Measurements from ENCODE around the gene ALKBH2.

The ALKBH2 gene

DNA sequence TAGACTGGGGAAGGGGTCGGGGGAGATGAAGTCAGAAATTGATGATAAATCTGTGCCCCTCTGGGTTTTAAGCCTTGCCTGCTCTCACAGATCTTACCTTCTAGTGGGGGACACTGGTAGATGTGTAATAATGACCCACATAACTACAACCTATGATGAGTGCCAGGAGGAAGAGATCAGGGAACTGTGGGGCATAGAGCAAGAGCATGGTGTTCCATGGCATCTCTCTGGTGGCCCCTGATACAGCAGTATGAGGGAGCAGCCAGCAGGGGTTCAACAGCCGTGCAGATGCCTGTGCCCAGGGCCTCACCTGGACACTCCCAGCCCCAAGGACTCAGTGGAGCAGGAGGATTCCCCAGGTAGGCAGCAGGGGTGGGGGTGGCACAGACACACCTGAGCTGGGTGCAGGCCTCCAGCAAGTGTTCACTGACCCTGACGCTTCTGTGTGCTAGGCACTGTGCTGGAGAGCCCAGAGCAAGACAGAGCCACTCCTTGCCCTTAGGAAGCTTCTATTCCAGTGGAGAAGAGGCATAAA lies 28.1 kb upstream of the ALKBH2 start:
- Mint-ChIP-seq H3K4me3 (no peak overlapping the region), H3K36me3 (ENCODE audit: low read depth) (no peaks in the 10 kb centered on the region), H3K27ac (no peak overlapping the region), H3K27me3 (ENCODE audit: low read depth) (no peaks in the 10 kb centered on the region), H3K4me1 (ENCODE audit: low read depth) (no peaks in the 10 kb centered on the region), H3K9me3 (no peaks in the 10 kb centered on the region)

DNA sequence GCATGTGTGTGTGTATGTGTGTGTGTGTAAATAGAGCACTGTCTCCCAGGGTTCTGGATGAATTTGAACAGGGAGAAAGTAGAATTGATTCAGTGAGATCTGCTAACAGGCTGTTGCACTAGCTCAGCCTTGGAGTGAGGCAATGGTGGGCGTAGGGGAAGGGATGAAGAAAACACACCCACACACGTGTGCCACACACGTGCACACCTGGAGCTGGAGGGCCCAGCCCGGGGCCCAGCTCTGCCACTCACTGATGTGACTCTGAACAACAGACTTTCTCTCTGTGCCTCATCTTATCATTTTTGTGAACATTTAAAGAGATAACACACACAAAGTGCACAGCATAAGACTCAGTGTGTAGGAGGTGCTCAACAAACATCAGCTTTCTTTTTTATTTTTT lies 27.3 kb upstream of the ALKBH2 start:
- no peaks in the 10 kb centered on the region for H3K36me3 Mint-ChIP-seq (ENCODE audit: low read depth)
- no peak overlapping the region for H3K27ac Mint-ChIP-seq
- no peaks in the 10 kb centered on the region for H3K4me1 Mint-ChIP-seq (ENCODE audit: low read depth)
- H3K9me3 Mint-ChIP-seq = no peaks in the 10 kb centered on the region
- H3K4me3 Mint-ChIP-seq = no peak overlapping the region
- H3K27me3 Mint-ChIP-seq (ENCODE audit: low read depth) = no peaks in the 10 kb centered on the region

DNA sequence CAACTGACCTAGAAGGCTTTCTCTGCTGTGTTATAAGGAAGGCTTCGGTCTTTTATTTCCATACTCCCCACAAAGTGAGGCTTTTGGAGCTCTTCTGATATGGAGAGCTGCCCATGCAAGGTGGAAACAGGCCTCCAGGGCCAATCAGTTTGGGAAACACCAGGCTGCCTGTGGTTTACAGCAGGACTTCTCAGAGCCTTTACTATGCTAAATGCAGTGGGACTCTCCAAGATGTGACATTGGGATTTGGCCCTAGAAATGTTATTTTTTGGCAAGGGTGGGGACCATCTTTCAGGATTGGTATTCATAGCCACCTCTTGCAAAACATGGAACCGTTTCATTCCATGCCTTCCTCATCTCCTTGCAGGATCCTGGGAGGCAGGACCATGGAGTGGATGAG lies 26.8 kb upstream of the ALKBH2 start:
- H3K27ac Mint-ChIP-seq = no peak overlapping the region
- peaks cover under 1% of the 10 kb centered on the region for H3K4me1 Mint-ChIP-seq (ENCODE audit: low read depth)
- no peaks in the 10 kb centered on the region for H3K27me3 Mint-ChIP-seq (ENCODE audit: low read depth)
- H3K4me3 Mint-ChIP-seq = no peak overlapping the region
- H3K36me3 Mint-ChIP-seq (ENCODE audit: low read depth) = no peaks in the 10 kb centered on the region
- H3K9me3 Mint-ChIP-seq = no peaks in the 10 kb centered on the region

DNA sequence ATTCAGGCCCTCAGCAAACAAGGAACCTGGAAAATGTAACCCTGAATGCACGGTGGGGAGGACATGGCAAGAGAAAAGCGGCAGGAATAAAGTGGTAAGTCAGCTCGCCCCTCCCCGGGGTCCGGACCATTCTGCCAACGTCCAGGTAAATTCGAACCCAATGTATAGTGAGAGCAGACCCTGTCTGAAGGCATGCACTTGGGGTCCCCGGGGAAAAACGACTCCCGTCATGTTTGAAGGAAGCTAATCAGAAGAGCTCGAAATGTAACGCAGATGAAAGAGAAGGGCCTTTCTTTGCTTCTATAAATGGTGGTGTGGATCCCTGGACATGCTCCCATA lies 23.3 kb upstream of the ALKBH2 start:
- H3K36me3 Mint-ChIP-seq (ENCODE audit: low read depth) = no peaks in the 10 kb centered on the region
- H3K9me3 Mint-ChIP-seq = no peaks in the 10 kb centered on the region
- H3K27me3 Mint-ChIP-seq (ENCODE audit: low read depth) = no peaks in the 10 kb centered on the region
- H3K4me3 Mint-ChIP-seq = no peak overlapping the region
- H3K4me1 Mint-ChIP-seq (ENCODE audit: low read depth) = peaks cover 6% of the 10 kb centered on the region
- no peak overlapping the region for H3K27ac Mint-ChIP-seq

DNA sequence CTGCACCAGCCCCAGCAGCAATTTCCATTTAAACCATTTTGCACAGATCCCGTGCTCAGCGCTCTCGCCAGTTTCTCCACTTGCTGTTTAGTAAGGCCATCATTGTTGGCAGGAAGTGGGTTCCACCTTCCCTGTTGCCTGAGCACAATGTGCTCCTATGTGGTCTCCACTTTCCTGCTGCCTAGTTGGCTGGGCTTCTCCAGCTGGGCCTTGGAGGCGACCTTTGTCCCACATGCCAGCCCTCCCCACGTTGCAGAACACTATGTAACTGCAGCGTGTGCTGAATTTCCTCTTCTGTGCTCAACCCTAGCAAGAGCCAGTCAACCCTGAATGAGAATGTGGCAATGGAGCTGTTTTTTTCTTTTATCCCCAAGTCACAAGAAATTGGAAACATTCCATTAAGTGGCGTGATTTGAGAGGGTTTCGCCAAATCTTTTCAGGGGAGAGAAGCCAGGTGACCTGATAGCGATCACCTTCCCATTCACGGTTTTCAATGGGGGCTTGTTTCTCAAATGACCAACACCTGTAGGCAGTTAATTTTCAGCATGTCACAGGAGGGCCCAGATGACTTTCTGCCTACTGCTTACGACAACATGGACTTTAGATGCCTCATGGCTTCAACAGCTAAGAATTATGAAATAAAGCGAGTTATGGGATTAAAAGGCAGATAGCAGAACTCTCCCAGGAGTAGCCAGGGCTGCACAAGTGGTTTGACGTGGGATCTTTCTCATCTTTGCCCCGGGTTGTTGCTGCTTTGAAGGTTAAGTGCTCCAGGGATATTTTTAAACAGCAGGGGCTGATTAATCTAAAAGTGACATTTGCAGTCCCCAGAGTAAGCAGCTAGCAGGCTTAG lies 22.7 kb upstream of the ALKBH2 start, which contains the start of gene ACACB:
TSS of gene ACACB (plus strand) at position 830 of the 853 bp plus-strand sequence. CDS start 22,819 bp downstream, outside the sequence.
- Mint-ChIP-seq H3K4me3 (no peak within 1 kb of the TSS), H3K4me1 (ENCODE audit: low read depth) (peaks cover 6% of the 10 kb centered on the region), H3K27me3 (ENCODE audit: low read depth) (no peaks in the 10 kb centered on the region), H3K27ac (no peak within 1 kb of the TSS), H3K9me3 (no peaks in the 10 kb centered on the region), H3K36me3 (ENCODE audit: low read depth) (no peaks in the 10 kb centered on the region)

DNA sequence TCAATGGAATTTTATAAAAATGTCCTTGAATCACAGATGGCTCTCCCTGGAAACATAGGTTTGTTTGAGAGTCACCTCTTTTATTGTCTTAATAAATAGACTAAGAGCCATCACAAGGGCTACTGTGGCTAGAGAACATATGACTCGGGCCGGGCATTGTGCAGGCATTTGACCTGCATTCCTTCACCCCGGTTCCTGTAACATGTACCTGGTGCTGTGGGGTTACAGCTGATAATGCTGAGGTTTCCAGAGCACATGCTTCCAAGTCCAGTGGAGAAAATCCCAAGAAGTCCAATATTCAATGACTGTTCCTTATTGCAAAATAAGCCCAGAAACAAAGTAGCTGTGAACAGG lies 22.1 kb upstream of the ALKBH2 start:
- Mint-ChIP-seq H3K4me1 (ENCODE audit: low read depth) (peaks cover 8% of the 10 kb centered on the region), H3K4me3 (no peak overlapping the region), H3K27me3 (ENCODE audit: low read depth) (no peaks in the 10 kb centered on the region), H3K9me3 (no peaks in the 10 kb centered on the region), H3K36me3 (ENCODE audit: low read depth) (no peaks in the 10 kb centered on the region), H3K27ac (no peak overlapping the region)

DNA sequence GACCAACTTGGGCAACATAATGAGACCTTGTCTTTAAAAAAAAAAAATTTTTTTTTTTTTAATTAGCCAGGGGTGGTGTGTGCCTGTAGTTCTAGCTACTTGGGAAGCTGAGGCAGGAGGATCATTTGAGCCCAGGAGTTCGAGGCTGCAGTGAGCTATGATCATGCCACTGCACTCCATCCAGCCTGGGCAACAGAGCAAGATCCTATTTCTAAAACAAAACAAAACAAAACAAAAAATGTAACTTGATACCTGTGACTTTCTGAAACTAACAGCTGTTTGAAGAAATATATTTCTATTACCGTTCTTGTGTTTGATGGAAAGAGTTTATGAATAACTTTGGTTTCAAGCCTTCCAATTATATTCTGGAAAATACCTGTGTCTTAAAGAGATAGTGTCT lies 21.4 kb upstream of the ALKBH2 start:
- Mint-ChIP-seq H3K27ac (no peak overlapping the region), H3K36me3 (ENCODE audit: low read depth) (no peaks in the 10 kb centered on the region), H3K4me1 (ENCODE audit: low read depth) (peaks cover 8% of the 10 kb centered on the region), H3K4me3 (no peak overlapping the region), H3K27me3 (ENCODE audit: low read depth) (no peaks in the 10 kb centered on the region), H3K9me3 (no peaks in the 10 kb centered on the region)

DNA sequence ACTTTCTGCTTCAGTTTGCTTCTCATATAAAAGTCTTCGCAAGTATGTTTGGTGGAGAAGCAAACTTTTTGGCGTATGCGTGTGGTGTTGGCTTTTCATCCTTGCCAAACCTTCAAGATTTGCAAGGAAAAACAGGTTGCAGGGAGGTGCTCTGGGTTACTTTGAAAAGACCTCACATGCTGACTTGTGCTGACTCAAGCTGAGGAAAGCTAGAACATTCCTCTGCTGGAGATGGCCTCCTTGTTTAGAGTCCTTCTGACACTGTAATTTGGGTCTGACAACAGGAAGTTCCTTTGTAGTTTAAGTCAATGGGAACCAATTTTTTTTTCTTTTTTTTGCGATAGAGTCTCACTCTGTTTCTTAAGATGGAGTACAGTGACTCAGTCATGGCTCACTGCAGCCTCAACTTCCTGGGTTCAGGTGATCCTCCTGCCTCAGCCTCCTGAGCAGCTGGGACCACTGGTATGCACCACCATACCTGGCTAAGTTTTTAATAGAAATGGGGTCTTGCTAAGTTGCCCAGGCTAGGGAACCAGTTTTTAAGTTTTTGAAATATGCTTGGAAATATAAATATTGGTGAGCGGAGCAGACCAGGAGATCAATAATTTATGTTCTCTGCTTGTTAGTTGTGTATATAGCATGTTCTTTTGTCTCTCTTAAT lies 20.5 kb upstream of the ALKBH2 start:
- Mint-ChIP-seq H3K9me3 (no peaks in the 10 kb centered on the region), H3K27ac (no peak overlapping the region), H3K4me1 (ENCODE audit: low read depth) (peaks cover 8% of the 10 kb centered on the region), H3K4me3 (no peak overlapping the region), H3K27me3 (ENCODE audit: low read depth) (no peaks in the 10 kb centered on the region), H3K36me3 (ENCODE audit: low read depth) (no peaks in the 10 kb centered on the region)

DNA sequence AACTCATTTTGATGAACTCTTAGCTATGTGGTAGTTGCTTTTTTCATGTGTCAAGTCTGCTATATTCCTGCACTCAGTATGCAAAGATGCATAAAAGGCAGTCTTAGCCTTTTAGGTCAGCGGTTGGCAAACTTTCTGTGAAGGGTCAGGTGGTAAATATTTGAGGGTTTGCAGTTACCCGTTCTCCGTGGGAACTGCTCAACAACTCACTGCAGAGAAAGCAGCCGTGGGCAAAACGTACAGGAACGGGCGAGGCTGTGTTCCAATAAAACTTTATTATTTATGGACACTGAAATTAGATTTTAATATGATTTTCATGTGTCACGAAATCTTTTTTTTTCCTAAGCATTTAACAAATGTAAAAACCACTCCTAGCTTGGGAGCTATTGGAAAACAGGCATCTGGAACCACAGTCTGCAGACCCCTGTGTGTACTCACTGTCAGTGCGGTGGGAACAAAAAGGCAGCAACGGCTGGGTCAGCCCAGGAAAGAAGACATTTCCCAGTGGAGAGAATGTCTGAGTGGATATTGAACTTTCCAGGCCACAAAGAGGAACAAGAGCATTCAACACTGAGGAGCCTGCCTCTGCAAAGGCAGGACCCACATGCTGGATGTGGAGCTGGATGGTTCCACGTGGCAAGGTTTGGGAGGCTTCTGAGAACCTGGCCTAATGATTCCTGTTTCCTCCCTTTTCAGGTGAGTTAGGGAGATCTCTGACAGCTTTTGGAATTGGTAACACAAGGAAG lies 19.6 kb upstream of the ALKBH2 start:
- Mint-ChIP-seq H3K4me1 (ENCODE audit: low read depth) (peaks cover 8% of the 10 kb centered on the region), H3K9me3 (no peaks in the 10 kb centered on the region), H3K27me3 (ENCODE audit: low read depth) (no peaks in the 10 kb centered on the region), H3K27ac (no peak overlapping the region), H3K36me3 (ENCODE audit: low read depth) (no peaks in the 10 kb centered on the region), H3K4me3 (no peak overlapping the region)

DNA sequence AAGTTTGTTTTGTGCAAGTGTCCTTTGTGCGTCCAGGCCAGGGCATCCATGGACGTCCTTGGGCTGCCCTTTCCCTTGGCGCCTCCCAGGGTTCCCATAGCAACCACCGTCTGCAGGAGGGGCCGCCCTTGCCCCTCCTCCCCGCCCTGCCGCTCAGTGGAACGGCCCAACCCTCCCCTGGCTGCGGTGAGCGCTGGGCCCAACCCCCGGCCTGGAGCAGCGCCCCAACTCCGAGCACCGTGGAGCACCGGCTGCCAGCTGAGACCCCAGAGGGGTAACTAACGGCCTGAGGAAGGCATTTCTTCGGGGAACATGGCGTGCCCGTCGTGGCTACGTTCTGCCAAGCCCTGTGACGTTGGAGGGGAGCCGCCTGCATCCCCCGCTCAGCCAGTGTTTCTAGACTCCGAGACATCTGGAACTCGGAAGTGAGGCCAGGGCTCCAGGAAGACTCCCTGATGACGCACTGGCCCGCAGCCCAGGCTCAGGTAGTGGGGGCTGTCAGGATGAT lies 17.8 kb upstream of the ALKBH2 start:
- H3K4me1 Mint-ChIP-seq (ENCODE audit: low read depth) = peaks cover 8% of the 10 kb centered on the region

DNA sequence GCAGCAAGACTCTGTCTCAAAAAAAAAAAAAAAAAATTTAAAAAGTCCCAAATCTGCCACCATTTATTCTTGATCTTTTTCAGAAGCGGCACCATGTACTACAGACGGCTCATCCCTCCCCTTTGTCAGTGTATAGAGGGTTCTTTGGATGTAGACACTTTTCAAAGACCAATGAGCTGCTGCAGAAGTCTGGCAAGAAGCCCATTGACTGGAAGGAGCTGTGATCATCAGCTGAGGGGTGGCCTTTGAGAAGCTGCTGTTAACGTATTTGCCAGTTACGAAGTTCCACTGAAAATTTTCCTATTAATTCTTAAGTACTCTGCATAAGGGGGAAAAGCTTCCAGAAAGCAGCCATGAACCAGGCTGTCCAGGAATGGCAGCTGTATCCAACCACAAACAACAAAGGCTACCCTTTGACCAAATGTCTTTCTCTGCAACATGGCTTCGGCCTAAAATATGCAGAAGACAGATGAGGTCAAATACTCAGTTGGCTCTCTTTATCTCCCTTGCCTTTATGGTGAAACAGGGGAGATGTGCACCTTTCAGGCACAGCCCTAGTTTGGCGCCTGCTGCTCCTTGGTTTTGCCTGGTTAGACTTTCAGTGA lies 16.6 kb upstream of the ALKBH2 start:
- H3K27me3 Mint-ChIP-seq (ENCODE audit: low read depth) = no peaks in the 10 kb centered on the region
- peaks cover 5% of the 10 kb centered on the region for H3K4me1 Mint-ChIP-seq (ENCODE audit: low read depth)
- peak overlapping the region; percentile 33 for H3K27ac Mint-ChIP-seq
- no peak overlapping the region for H3K4me3 Mint-ChIP-seq
- no peaks in the 10 kb centered on the region for H3K9me3 Mint-ChIP-seq
- H3K36me3 Mint-ChIP-seq (ENCODE audit: low read depth) = peaks cover 7% of the 10 kb centered on the region

More for the DNA sequence above, 17.8 kb upstream of the ALKBH2 start:
- peak overlapping the region; percentile 73 for H3K4me3 Mint-ChIP-seq
- peak overlapping the region; percentile 67 for H3K27ac Mint-ChIP-seq
- no peaks in the 10 kb centered on the region for H3K9me3 Mint-ChIP-seq
- H3K36me3 Mint-ChIP-seq (ENCODE audit: low read depth) = peaks cover 2% of the 10 kb centered on the region
- no peaks in the 10 kb centered on the region for H3K27me3 Mint-ChIP-seq (ENCODE audit: low read depth)

DNA sequence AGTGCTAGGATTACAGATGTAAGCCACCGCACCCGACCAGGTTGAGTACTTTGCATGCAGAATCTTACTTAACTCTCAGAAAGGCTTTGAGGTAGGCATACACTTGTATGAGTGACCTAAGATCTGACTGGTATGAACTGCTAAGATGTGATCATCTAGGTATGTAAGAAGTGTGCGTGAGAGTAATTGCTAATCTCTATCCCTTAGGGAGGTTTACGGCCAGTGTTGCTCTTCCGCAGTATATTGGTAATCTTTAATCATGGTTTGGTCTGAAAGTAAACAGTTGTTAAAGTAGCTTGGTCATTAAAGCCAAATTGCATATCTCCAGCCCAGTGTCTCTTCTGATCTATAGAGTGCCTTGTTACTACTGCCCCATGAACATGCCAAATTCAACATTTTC lies 11.9 kb upstream of the ALKBH2 start:
- Mint-ChIP-seq H3K9me3 (no peaks in the 10 kb centered on the region), H3K4me3 (no peak overlapping the region), H3K4me1 (ENCODE audit: low read depth) (peaks cover 5% of the 10 kb centered on the region), H3K27ac (no peak overlapping the region), H3K36me3 (ENCODE audit: low read depth) (peaks cover 26% of the 10 kb centered on the region), H3K27me3 (ENCODE audit: low read depth) (no peaks in the 10 kb centered on the region)

DNA sequence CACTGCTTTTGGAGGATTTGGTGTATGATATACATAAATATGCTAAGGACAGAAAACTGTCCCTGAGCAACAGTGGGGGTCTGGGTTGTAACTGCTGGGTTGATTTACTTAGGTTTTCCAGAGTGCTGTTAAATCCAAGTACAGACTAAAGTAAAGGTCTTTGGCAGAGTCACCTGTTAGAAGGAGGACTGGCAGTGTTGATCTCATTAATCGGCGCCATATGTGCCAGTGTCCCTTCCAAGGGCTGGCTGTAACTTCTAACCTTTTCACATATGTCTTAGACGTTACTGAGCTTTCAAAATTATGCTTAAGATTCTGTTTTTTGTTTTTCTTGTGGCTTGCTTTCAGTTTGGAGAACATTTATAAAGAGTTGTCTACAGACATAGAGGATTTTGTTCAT lies 9.2 kb upstream of the ALKBH2 start:
- Mint-ChIP-seq H3K4me1 (ENCODE audit: low read depth) (peaks cover 21% of the 10 kb centered on the region), H3K27ac (no peak overlapping the region), H3K9me3 (no peaks in the 10 kb centered on the region), H3K27me3 (ENCODE audit: low read depth) (no peaks in the 10 kb centered on the region), H3K4me3 (no peak overlapping the region), H3K36me3 (ENCODE audit: low read depth) (peaks cover 38% of the 10 kb centered on the region)

DNA sequence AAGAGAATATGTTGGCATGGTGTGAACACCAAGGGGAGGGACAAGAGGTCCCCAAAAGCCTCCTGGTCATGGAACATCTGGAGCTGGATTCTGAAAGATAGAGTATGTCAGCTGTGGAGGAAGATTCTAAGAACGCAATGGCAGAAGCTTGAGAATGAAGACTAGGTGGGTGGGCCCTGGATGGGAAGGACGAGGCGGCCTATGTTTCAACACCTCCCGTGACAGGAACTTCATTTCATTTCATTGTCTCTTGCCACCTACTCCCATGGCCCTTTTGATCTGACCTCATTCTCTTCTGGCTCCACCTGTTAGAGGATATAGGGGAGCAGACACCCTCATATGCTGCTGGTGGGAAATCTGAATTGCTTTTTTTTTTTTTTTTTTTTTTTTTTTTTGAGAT lies 7.5 kb upstream of the ALKBH2 start:
- Mint-ChIP-seq H3K36me3 (ENCODE audit: low read depth) (peaks cover 36% of the 10 kb centered on the region), H3K27ac (no peak overlapping the region)

More for the DNA sequence above, 7.5 kb upstream of the ALKBH2 start:
- no peaks in the 10 kb centered on the region for H3K9me3 Mint-ChIP-seq
- no peak overlapping the region for H3K4me3 Mint-ChIP-seq
- no peaks in the 10 kb centered on the region for H3K27me3 Mint-ChIP-seq (ENCODE audit: low read depth)
- H3K4me1 Mint-ChIP-seq (ENCODE audit: low read depth) = peaks cover 21% of the 10 kb centered on the region

Data from T-helper 1 cell treated with Interleukin-12 subunit alpha and Interleukin-12 subunit beta and Interleukin-4 antibody, amounts not matched to agents 30 μg/mL and 1 μg/mL, for 36 hours (primary cell).